H1 (cell line): ENCODE measurements around the gene SCARB1. TPM values are rescaled to one million over a fixed set of nuclear protein-coding genes. Genes with fewer than 3 reads are reported as not detected.

Experiments used
- CTCF ChIA-PET: fragments of 300-600 bp; sonication (Branson Sonifier 250); formaldehyde crosslinking; loops from one replicate; lab custom pipeline; 2021; ENCODE audit not compliant: partially characterized antibody; lab: Charles Lee
- POLR2A ChIA-PET: fragments of 300-600 bp; sonication (Branson Sonifier 250); formaldehyde crosslinking; loops from one replicate; lab custom pipeline; 2021; ENCODE audit warnings: inconsistent platforms; ENCODE audit not compliant: partially characterized antibody; lab: Charles Lee
- DNase-seq, 2 experiments: peaks; one replicate each; pipeline versions ENCODE4 v3.0.0 to v3.0.0-alpha.2; 2010 to 2022; ENCODE audit warnings: low spot score in 2 of 2, low read depth in 1 of 2, mixed read lengths in 1 of 2
- FAIRE-seq: peaks from 2 replicates; lab custom pipeline; 2011; peaks lifted over from hg19 to GRCh38; lab: Jason Lieb, UNC
- H2AFZ ChIP-seq: 2 replicates; pipeline ENCODE4 v1.8.1; 2012; ENCODE audit warnings: low read length, inconsistent platforms
- H2AK5ac ChIP-seq: 2 replicates; pipeline ENCODE4 v1.6.1; 2013; ENCODE audit warnings: low read depth, low read length
- H2BK120ac ChIP-seq: replicated peaks from 2 replicates; pipeline ENCODE3; 2013; ENCODE audit warnings: low read depth, low read length, inconsistent platforms
- H2BK12ac ChIP-seq: 2 replicates; pipeline ENCODE4 v1.6.1; 2013; ENCODE audit warnings: low read depth, low read length
- H2BK15ac ChIP-seq: 2 replicates; pipeline ENCODE4 v1.6.1; 2013; ENCODE audit warnings: low read length
- H2BK20ac ChIP-seq: 2 replicates; pipeline ENCODE4 v1.6.1; 2013; ENCODE audit warnings: low read length
- H2BK5ac ChIP-seq: 2 replicates; pipeline ENCODE4 v1.6.1; 2013; ENCODE audit warnings: low read depth, low read length
- H3K14ac ChIP-seq: 2 replicates; pipeline ENCODE4 v1.6.1; 2013; ENCODE audit warnings: inconsistent platforms; ENCODE audit not compliant: insufficient read length
- H3K18ac ChIP-seq: 2 replicates; pipeline ENCODE4 v1.6.1; 2013; ENCODE audit warnings: low read length; ENCODE audit errors: extremely low read depth
- H3K23ac ChIP-seq: 2 replicates; pipeline ENCODE4 v1.6.1; 2013; ENCODE audit warnings: inconsistent platforms; ENCODE audit not compliant: insufficient read length
- H3K23me2 ChIP-seq: 2 replicates; pipeline ENCODE4 v1.6.1; 2013; ENCODE audit warnings: low read depth, low read length
- H3K27ac ChIP-seq: 2 replicates; pipeline ENCODE4 v1.6.1; 2011; ENCODE audit warnings: low read depth, low read length, inconsistent platforms
- H3K27me3 ChIP-seq, 4 experiments: replicated peaks in 1 of 4; 1 replicate in 1 of 4; 2 replicates in 3 of 4; pipeline versions ENCODE4 v1.6.1 to v1.8.1; 2011 to 2013; ENCODE audit warnings: low read length in 3 of 4, mild to moderate bottlenecking in 3 of 4, inconsistent platforms in 2 of 4, mixed read lengths in 2 of 4, moderate library complexity in 1 of 4; ENCODE audit not compliant: control insufficient read depth in 3 of 4, insufficient read depth in 3 of 4; ENCODE audit errors: extremely low read depth in 1 of 4
- H3K36me3 ChIP-seq, 4 experiments: 2 replicates each; pipeline versions ENCODE4 v1.6.1 to v1.8.1; 2011 to 2013; ENCODE audit warnings: mild to moderate bottlenecking in 4 of 4, low read length in 3 of 4, moderate library complexity in 2 of 4, control low read depth in 1 of 4, inconsistent platforms in 1 of 4; ENCODE audit not compliant: insufficient read depth in 4 of 4, control insufficient read depth in 2 of 4
- H3K4ac ChIP-seq: replicated peaks from 2 replicates; pipeline ENCODE3; 2013; ENCODE audit warnings: low read length, low read depth, mixed read lengths, inconsistent platforms; ENCODE audit not compliant: insufficient read length
- H3K4me1 ChIP-seq, 4 experiments: replicated peaks in 1 of 4; 1 replicate in 1 of 4; 2 replicates in 3 of 4; pipeline versions ENCODE4 v1.6.1 to v1.8.1; 2011 to 2013; ENCODE audit warnings: low read length in 3 of 4, inconsistent platforms in 2 of 4, mixed read lengths in 1 of 4; ENCODE audit not compliant: insufficient read depth in 4 of 4, control insufficient read depth in 3 of 4
- H3K4me2 ChIP-seq, 2 experiments: 2 replicates each; pipeline versions ENCODE4 v1.6.1 to v1.8.1; 2011 to 2013; ENCODE audit warnings: low read depth in 2 of 2, low read length in 2 of 2, control low read depth in 1 of 2, inconsistent platforms in 1 of 2, mild to moderate bottlenecking in 1 of 2; ENCODE audit not compliant: insufficient read depth in 1 of 2
- H3K4me3 ChIP-seq, 4 experiments: fragments of 200-600, 300-600 bp in 1 of 4; sonication (generic), shearing (Covaris generic), sonication (Bioruptor Twin) in 1 of 4; 2 replicates each; pipeline versions ENCODE4 v1.5.1 to v1.8.1; 2011 to 2016; ENCODE audit warnings: low read length in 4 of 4, low read depth in 3 of 4, control low read depth in 2 of 4, inconsistent platforms in 2 of 4, mild to moderate bottlenecking in 2 of 4, mixed read lengths in 1 of 4, moderate library complexity in 1 of 4; ENCODE audit not compliant: insufficient read depth in 2 of 4; ENCODE audit errors: extremely low read depth in 1 of 4
- H3K56ac ChIP-seq: replicated peaks from 2 replicates; pipeline ENCODE3; 2013; ENCODE audit warnings: low read depth, mild to moderate bottlenecking, mixed read lengths, low read length, inconsistent platforms; ENCODE audit not compliant: insufficient read length
- H3K79me1 ChIP-seq: 2 replicates; pipeline ENCODE4 v1.6.1; 2013; ENCODE audit warnings: low read depth, low read length, control low read depth
- H3K79me2 ChIP-seq, 2 experiments: 2 replicates each; pipeline versions ENCODE4 v1.6.1 to v1.8.1; 2012 to 2013; ENCODE audit warnings: low read length in 2 of 2, mild to moderate bottlenecking in 2 of 2, inconsistent platforms in 1 of 2; ENCODE audit not compliant: insufficient read depth in 2 of 2, control insufficient read depth in 1 of 2
- H3K9ac ChIP-seq, 4 experiments: replicated peaks in 1 of 4; 1 replicate in 1 of 4; 2 replicates in 3 of 4; pipeline versions ENCODE4 v1.6.1 to v1.8.1; 2011 to 2013; ENCODE audit warnings: low read depth in 3 of 4, low read length in 3 of 4, control low read depth in 2 of 4, mild to moderate bottlenecking in 2 of 4, moderate library complexity in 2 of 4, inconsistent platforms in 1 of 4; ENCODE audit errors: extremely low read depth in 1 of 4
- H3K9me3 ChIP-seq, 2 experiments: 2 replicates each; pipeline versions ENCODE4 v1.6.1 to v1.8.1; 2012 to 2013; ENCODE audit warnings: mild to moderate bottlenecking in 2 of 2, moderate library complexity in 2 of 2, control low read depth in 1 of 2, inconsistent platforms in 1 of 2, low read depth in 1 of 2, low read length in 1 of 2, mixed read lengths in 1 of 2; ENCODE audit not compliant: insufficient read depth in 2 of 2
- H4K20me1 ChIP-seq, 2 experiments: replicated peaks in 1 of 2; 2 replicates each; pipeline versions ENCODE3 to v1.8.1; 2011 to 2013; ENCODE audit warnings: inconsistent platforms in 2 of 2, low read length in 2 of 2, mild to moderate bottlenecking in 1 of 2; ENCODE audit not compliant: insufficient read depth in 2 of 2, control insufficient read depth in 1 of 2
- H4K5ac ChIP-seq: 2 replicates; pipeline ENCODE4 v1.6.1; 2013; ENCODE audit warnings: low read length, low read depth, mixed read lengths, inconsistent platforms; ENCODE audit not compliant: insufficient read length
- H4K8ac ChIP-seq: 2 replicates; pipeline ENCODE4 v1.8.0; 2013; ENCODE audit warnings: mild to moderate bottlenecking, moderate library complexity, low read length, inconsistent platforms; ENCODE audit not compliant: insufficient read depth; ENCODE audit errors: extremely low read depth
- H4K91ac ChIP-seq: replicated peaks from 2 replicates; pipeline ENCODE3; 2013; ENCODE audit warnings: low read length, mixed read lengths, inconsistent platforms; ENCODE audit not compliant: insufficient read length
- JUND ChIP-seq: IDR thresholded peaks from 2 replicates; pipeline ENCODE4 v1.6.1; 2011; ENCODE audit warnings: mild to moderate bottlenecking, improper control_type of control experiment, low read length
- KDM4A ChIP-seq: IDR thresholded peaks from one replicate; pipeline ENCODE4 v1.7.1; 2012; ENCODE audit warnings: low read depth, mild to moderate bottlenecking, moderate library complexity, low read length, inconsistent platforms; ENCODE audit not compliant: severe bottlenecking
- SRF ChIP-seq: IDR thresholded peaks from 2 replicates; pipeline ENCODE4 v1.6.1; 2011; ENCODE audit warnings: mild to moderate bottlenecking, low read depth, low read length, moderate library complexity
- WGBS, 2 experiments: shearing (Covaris generic) in 1 of 2; methylation state at CpG; one replicate each; pipeline versions ENCODE4 v1.1.6 to v1.1.7; 2013 to 2015; ENCODE audit warnings: low lambda C conversion rate in 2 of 2, mixed read lengths in 2 of 2, inconsistent platforms in 1 of 2, low coverage in 1 of 2, missing lambda C conversion rate in 1 of 2; ENCODE audit not compliant: insufficient replicate concordance in 2 of 2, insufficient coverage in 1 of 2, insufficient read length in 1 of 2; ENCODE audit errors: extremely low coverage in 1 of 2, missing lambda C conversion rate in 1 of 2; 5-methylcytosine and 5-hydroxymethylcytosine counted together
- polyA plus RNA-seq, 7 experiments: library from polyadenylated mRNA; depleted of rRNA in 3 of 7; stranded (reverse) in 5 of 7; unstranded in 2 of 7; fragments of >200 nt in 5 of 7; fragments of 200-250 nt in 2 of 7; gene quantifications; 1 replicate in 5 of 7; 2 replicates in 1 of 7; 4 replicates in 1 of 7; pipeline versions ENCODE4 v1.2.1 to v1.2.3, GENCODE V29; 2011 to 2013; ENCODE audit warnings: missing spikeins in 2 of 7, mixed read lengths in 2 of 7
- total RNA-seq: library from RNA; stranded (reverse); fragmentation: NEBNext Ultra II Directional; extraction: Animal tissue kit (Norgen Biotek cat#: 25700); gene quantifications from 2 replicates; pipeline ENCODE4 v1.2.1, GENCODE V29; 2021
- TF ChIP-seq, protein P1 (sequence below): IDR thresholded peaks from 2 replicates; pipeline ENCODE4 v1.6.1; 2012; ENCODE audit warnings: low read length, inconsistent platforms

The SCARB1 gene
- total and polyA plus RNA-seq, 2 of the 8 experiments (the other 6 are each of a cell fraction or from before 2014, with no cell fraction given): 45.3 to 57.1 TPM

DNA sequence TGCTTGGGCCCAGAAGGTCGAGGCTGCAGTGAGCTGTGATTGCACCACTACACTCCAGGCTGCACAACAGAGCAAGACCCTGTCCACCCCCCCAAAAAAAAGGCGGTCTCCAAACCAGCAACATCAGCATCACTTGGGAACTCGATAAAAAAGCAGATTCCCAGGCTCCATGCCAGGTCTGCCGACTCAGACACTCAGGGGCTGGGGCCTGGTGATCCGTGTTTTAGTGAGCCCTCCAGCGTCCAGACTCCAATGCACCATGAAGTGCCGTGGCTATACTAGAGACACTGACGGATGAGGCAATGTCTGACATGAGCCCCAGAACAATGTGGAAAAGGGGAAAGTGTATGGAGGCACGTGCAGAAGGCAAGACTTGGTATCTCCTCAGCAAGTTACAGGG is 28.8 kb downstream of the SCARB1 start:
- Histone ChIP-seq H3K36me3 (no peaks in the 10 kb centered on the region), H3K18ac (no peak overlapping the region), H2BK15ac (0 out of 2 replicates have a peak overlapping the region, but pooled peaks have one; percentile 25), H3K23ac (no peak overlapping the region), H4K20me1 (peaks cover 0 to 5% of the 10 kb centered on the region in 2 experiments), H4K5ac (no peak overlapping the region), H3K4ac (no peak overlapping the region), H3K14ac (no peak overlapping the region), H2AK5ac (0 out of 2 replicates have a peak overlapping the region, but pooled peaks have one; percentile 15), H3K56ac (no peak overlapping the region), H2BK12ac (peak overlapping the region; percentile 81), H2AFZ (no peak overlapping the region), H3K9ac (no peak overlapping the region), H3K27me3 (no peaks in the 10 kb centered on the region), H3K23me2 (no peaks in the 10 kb centered on the region; the same call in 1 of the 2 replicates), H4K8ac (no peak overlapping the region), H3K4me3 (no peak overlapping the region), H3K4me2 (no peak overlapping the region), H3K4me1 (peaks cover 0 to 16% (median 11%) of the 10 kb centered on the region in 4 experiments; a peak in 6 of 7 replicates), H2BK20ac (peak overlapping the region; percentile 80; the same call in 1 of the 2 replicates), H2BK5ac (0 out of 2 replicates have a peak overlapping the region, but pooled peaks have one; percentile 18), H2BK120ac (no peak overlapping the region), H4K91ac (no peak overlapping the region), H3K79me2 (peaks cover 0 to 6% of the 10 kb centered on the region in 2 experiments; a peak in 3 of 4 replicates), H3K9me3 (no peaks in the 10 kb centered on the region), H3K27ac (no peak overlapping the region), H3K79me1 (peaks cover 7% of the 10 kb centered on the region; the same call in 1 of the 2 replicates)
- DNase-seq (no peak), FAIRE-seq (no peak)
- CTCF ChIA-PET: interaction anchor here (1.1 to 1.2 kb wide), 2 partner anchors 36 to 106 kb away, joined by 3 to 4 read pairs; no protein-coding TSS in a partner anchor
- POLR2A ChIA-PET: no interaction called here
- WGBS, 2 experiments: 90% methylated on average over 9 of the region's 9 CpGs; no CpG with 5 or more reads in 1 of the 2 experiments
- TF ChIP-seq JUND (no peak), KDM4A (no peak), SRF (no peak)
- TF ChIP-seq, protein P1, sequence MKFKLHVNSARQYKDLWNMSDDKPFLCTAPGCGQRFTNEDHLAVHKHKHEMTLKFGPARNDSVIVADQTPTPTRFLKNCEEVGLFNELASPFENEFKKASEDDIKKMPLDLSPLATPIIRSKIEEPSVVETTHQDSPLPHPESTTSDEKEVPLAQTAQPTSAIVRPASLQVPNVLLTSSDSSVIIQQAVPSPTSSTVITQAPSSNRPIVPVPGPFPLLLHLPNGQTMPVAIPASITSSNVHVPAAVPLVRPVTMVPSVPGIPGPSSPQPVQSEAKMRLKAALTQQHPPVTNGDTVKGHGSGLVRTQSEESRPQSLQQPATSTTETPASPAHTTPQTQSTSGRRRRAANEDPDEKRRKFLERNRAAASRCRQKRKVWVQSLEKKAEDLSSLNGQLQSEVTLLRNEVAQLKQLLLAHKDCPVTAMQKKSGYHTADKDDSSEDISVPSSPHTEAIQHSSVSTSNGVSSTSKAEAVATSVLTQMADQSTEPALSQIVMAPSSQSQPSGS: no peak
